ENCODE results near the gene CALCB.

CALCB gene

DNA sequence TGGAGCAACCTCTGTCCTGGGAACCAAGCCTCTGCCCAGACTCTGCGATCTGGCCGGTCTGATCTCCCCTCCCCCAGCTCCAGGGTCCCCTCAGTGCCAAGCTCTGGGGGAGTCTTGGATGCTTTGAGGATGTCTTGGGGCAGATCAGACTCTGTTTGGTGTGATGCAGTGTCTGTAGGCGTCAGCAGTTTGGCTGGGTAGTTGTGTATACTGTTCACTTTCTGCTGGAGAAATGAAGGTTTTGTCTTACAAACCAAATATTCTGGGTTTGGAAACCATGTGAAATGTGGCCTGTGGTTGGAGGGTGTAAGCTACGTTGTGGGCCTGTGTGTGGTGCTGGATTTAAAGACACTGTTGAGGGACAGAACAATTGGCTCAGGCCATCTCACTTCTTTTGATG lies 46.0 kb downstream of the CALCB start:
- no peak for DNase-seq

DNA sequence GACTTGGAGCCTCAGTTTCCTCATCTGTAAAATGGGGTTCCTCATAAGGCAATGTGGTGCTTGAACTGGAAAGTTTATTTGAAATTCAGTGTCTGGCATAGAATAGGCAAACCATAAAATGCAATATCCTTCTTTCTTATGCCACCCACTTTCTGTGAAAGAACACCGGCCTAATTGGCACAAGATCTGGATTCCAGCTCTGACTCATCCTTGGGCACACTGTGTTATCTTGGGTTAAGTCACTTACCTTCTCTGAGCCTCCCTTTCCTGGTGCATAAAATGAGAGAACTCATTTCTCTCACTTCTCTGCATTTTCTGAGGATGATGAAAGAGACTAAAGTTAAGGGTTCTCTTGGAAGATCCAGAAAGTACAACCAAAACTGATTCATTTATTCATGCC lies 46.4 kb downstream of the CALCB start:
- no peak for DNase-seq

DNA sequence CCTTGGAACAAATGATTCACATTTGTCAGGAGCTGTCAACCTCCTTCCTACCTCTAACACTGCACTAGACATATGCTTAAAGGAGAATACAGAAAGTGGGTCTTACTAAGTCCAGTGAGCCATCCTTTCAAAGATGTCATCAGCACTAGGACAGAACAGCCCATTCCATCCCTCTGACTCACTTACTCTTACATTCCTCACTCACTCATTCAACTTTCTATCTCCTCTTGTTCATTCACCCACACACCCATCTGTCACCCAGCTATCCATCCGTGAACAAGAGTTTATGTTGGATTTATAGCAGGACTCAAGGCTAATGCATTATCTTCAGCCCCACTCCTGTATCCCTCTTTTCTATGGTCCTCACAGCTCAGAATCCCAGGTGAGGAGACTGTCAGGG lies 50.5 kb downstream of the CALCB start:
- DNase-seq, result no peak

DNA sequence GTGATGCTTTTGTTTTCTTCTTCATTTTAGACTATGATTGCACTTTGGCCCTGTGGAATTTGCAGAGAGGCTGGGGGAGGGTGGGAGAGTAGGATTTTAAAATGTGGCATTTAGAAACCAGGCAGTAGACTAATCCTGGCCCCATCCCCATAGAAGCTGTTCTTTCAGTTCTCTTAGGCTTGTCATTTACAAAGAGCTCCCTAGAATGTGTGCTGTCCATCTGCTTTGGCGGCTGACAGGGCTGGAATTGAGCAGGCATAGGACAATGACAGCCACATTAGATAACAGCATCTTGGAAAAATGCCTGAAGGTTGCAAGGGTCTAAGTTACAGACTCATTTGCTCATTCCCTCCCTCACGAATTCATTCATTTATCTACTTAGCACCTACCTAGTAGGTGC lies 51.1 kb downstream of the CALCB start:
- no peak for DNase-seq

DNA sequence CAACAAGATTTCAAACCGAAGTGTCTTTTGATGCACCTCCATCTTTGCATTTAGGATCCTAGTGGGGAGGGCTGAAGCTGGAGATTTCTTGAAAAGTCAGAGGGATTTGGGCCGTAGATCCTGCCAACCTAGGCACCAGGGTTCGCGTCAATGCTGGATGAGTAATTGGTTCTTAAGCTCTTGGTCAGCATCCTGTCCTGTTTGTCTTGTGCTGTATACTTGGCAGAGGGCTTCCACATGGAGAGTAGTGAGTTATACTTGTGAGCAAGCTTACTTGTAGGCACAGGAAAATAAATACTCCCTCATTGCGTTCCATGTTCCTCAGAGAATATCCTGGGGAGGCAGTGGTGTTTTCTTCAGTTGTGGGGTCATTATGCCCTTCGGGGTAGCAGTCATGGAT lies 53.9 kb downstream of the CALCB start:
- no peak for DNase-seq
